22Rv1 (cell line): ENCODE data around the gene SLC12A5.

Experiments used
- CTCF ChIP-seq: fragments of 450-650 bp; IDR thresholded peaks from 2 replicates; pipeline ENCODE4 v1.5.1; 2017; ENCODE audit warnings: mild to moderate bottlenecking
- ZFX ChIP-seq: fragments of 450-650 bp; IDR thresholded peaks from 2 replicates; pipeline ENCODE4 v1.6.1; 2017; ENCODE audit warnings: antibody characterized with exemption, borderline replicate concordance

DNA sequence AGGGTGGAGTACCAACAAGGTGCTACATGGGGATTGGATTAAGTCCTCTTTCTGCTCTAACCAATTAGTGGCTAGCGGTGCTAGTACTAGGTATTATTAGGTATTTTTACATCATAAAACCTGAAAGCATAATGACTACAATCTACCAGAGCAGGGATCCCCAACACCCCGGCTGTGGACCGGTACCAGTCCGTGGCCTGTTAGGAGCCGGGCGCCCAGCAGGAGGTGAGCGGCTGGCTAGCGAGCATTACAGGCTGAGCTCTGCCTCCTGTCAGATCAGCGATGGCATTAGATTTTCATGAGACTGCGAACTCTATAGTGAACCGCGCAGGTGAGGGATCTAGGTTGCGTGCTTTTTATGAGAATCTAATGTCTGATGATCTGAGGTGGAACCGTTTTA lies 80.0 kb downstream of the SLC12A5 start:
- no peak for TF ChIP-seq CTCF
- no peak for TF ChIP-seq ZFX
